SIG-M5 (cell line): Measurements from ENCODE around the gene AOC3.
"Not testable (repeated sequence)": the region's sequence is repeated elsewhere in the genome, so short reads cannot be mapped to it uniquely, and the experiment has no call there.

Experiments
- DNase-seq: peaks from one replicate; lab custom pipeline; 2025; lab: John Stamatoyannopoulos, UW

Gene AOC3

DNA sequence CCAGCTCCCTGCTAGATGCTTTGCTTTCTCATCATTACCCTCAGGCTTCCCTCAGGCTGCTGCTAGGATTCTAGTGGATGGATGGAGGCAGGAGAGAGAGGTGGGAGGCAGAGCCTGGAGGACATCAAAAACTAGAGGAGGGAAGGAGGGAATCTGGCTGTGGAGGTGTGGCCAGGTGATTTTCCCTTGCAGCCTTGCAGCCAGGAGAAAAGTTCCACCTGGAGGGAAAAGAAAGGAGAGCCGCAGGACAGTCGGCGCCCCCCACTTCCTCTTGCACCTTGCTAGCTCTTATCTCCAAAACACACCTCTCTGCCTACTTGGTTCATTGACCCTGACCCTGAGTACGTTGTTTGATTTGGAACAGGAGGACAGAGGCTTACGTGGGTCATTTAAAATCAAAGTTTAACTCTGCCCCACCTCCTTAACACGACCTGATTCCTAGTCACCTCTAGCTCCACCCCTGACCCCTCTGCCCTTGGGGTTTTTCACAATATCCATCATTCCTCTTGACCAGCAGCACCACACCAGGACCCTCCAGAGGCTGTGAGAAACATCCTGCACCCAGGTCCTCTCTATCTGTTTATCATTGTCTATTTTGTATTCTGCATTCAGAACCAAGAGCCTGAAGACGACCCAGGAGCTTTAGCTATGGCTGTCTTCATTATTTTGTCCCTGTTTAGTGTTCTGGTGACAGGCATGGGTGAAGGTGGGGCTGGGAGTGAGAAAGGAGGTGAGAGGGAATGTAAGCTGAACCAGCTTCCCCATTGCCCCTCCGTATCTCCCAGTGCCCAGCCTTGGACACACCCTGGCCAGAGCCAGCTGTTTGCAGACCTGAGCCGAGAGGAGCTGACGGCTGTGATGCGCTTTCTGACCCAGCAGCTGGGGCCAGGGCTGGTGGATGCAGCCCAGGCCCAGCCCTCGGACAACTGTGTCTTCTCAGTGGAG, 15.9 kb downstream of the AOC3 start:
- no peak for DNase-seq

DNA sequence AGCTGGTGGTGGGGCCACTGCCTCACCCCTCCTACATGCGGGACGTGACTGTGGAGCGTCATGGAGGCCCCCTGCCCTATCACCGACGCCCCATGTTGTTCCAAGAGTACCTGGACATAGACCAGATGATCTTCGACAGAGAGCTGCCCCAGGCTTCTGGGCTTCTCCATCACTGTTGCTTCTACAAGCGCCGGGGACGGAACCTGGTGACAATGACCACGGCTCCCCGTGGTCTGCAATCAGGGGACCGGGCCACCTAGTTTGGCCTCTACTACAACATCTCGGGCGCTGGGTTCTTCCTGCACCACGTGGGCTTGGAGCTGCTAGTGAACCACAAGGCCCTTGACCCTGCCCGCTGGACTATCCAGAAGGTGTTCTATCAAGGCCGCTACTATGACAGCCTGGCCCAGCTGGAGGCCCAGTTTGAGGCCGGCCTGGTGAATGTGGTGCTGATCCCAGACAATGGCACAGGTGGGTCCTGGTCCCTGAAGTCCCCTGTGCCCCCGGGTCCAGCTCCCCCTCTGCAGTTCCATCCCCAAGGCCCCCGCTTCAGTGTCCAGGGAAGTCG, 16.8 kb downstream of the AOC3 start:
- DNase-seq: not testable (repeated sequence)

DNA sequence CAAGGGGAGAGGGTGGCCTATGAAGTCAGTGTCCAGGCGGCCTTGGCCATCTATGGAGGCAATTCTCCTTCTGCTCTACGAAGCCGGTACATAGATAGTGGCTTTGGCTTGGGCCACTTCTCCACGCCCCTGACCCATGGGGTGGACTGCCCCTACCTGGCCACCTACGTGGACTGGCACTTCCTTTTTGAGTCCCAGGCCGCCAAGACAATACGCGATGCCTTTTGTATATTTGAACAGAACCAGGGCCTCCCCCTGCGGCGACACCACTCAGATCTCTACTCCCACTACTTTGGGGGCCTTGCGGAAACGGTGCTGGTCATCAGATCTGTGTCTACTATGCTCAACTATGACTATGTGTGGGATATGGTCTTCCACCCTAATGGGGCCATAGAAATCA, 17.3 kb downstream of the AOC3 start:
- no peak for DNase-seq

DNA sequence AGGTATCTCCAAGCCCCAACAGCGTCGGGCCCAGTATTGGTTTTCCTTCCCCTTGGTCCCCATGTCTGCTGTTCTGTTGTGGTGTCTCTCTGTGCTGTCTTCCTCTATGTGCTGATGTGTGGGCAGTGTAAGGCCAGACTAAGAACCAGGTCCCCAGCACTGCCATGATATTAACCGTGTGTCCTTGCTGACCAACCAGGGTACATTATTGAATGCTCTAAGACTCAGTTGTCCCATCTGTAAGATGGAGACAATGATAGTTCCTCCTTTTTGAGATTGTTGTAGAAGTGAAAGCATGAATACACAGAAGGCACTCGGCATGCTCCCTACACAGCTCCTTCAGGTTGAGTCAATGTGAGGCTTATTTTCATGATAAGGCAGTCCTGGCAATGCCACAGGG, 20.6 kb downstream of the AOC3 start:
- no peak for DNase-seq

DNA sequence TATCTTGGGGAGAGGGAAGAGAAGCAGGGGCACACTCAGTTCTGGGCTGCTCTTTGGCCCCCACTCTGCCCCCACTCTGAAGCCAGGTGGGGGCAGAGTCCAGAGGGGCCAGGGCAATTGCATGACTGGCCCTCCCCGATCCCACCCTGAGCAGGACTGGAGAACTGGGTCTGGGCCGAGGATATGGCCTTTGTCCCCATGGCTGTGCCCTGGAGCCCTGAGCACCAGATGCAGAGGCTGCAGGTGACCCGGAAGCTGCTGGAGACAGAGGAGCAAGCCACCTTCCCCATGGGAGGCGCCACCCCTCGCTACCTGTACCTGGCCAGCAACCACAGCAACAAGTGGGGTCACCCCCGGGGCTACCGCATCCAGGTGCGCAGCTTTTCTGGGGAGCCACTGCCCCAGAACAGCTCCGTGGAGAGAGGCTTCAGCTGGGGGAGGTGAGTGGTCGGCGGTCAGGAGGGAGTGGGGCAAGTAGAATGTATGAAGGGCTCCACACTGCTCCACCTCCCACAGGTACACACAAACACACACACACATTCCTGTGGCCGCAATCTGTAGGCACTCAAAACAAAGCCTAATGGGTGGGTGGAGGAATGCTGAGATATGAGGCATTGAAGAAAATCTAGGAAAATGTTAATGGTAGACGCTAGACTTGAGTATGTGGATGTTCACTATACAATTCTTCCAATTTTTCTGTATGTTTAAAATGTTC, 21.4 kb downstream of the AOC3 start:
- no peak for DNase-seq

DNA sequence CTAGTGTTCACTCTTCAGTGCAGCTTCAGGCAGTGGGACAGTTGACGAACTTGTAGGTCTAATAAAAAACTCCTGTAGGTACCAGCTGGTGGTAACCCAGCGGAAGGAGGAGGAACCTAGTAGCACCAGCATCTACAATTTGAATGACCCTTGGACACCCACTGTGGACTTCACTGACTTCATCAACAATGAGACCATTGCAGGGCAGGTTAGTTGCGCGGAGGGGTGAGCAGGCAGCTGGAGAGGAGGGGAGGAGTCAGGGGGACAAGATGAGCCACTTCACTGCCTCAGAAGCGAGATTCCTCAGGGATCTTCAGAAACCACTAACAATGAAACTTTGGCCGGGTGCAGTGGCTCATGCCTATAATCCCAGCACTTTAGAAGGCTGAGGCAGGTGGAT, 22.3 kb downstream of the AOC3 start:
- DNase-seq: no peak

DNA sequence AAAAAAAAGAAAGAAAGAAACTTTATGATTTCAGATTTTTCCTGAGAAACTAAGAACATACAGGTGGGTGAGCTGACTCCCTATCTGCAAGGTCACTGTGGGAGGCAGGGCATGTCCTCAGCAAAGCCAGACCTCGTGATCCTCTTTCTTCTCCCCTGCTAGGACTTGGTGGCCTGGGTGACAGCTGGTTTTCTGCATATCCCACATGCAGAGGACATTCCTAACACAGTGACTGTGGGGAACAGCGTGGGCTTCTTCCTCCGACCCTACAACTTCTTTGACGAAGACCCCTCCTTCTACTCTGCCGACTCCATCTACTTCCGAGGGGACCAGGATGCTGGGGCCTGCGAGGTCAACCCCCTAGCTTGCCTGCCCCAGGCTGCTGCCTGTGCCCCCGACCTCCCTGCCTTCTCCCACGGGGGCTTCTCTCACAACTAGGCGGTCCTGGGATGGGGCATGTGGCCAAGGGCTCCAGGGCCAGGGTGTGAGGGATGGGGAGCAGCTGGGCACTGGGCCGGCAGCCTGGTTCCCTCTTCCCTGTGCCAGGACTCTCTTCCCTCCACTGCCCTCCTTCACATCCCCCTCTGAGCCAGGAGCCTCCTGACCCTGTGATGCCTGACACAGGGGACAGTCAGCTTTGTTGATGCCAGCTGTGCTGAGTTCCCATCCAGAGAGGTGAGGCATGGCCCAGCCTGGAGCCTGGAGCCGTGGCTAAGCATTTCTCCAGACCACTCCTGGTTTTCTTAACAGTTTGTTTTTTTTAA, 23.1 kb downstream of the AOC3 start:
- DNase-seq: not testable (repeated sequence)

DNA sequence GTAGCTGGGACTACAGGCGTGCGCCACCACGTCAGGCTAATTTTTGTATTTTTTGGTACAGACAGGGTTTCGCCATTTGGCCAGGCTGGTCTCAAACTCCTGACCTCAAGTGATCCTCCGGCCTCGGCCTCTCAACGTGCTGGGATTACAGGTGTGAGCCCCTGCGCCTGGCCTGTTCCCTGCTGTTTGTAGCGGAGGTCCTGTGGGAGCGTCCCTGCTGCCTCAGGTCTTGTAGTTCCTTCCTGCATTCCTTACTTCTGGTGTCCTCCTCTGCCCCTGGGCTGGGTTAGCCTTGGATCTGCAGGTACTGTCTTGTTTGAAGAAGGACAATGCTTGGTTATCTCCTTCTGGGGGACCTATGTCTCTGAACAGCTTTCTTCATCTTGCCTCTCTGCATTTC, 26.0 kb downstream of the AOC3 start:
- no peak for DNase-seq

DNA sequence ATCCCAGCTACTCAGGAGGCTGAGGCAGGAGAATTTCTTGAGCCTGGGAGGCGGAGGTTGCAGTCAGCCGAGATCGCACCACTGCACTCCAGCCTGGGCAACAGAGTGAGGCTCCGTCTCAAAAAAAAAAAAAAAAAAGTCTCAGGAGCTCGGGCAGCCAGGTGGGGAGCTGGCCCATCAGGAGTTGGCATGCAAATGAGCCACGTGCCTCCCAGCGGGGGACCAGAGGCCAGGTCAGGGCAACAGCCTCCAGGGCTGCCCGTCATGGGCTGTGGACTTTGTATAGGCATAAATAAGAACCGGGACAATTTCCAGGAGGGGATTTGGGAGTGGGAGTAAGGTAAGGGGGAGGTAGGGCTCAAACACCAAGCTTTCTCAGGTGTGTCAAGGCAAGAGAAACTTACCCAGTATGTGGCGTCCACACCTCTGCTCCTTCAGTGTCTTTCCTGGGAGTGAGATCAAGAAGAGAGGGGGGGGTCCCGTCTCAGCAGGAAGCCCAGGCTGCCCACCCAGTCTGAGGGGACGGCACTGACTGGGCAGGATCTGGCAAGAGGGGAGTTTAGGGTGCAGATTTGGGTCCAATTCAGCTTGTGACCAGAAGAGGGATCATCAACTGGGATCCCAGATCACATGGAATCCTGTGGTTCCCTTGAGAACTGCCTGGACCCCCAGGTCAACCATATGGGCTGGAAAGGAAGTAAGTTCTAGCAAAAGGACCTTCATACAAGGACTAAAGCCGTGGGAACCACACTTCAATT, 27.3 kb downstream of the AOC3 start:
- no peak for DNase-seq

DNA sequence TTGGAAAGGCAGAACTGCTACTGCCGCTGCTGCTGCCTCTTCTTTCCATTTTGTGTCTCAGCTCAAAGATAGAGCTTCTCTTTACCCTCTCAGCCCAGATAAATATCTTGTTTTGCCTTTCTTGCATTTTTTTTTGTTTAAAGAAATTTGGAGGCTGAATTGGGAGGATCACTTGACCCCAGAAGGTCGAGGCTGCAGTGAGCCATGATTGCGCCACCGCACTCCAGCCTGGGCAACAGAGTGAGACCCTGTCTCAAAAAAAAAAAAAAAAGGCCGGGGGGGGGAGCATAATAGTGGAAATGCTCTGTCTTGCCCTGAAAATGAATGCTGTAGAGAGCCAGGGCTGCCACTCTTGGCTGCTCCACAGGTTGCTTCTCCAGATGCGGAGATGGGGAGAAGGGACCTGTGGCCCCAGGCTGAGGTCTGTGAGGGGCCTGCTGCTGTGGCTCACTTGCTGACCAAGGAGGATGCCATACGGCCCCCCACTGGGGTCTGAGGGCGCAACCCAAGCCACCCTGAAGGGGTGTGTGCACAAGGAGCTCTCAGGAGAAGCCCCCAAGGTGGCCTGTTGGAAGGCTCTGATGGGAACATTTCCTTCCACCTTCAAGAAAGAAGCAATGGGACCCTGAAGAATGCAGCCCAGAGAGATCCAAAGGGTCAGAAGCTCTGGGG, 28.1 kb downstream of the AOC3 start:
- no peak for DNase-seq

DNA sequence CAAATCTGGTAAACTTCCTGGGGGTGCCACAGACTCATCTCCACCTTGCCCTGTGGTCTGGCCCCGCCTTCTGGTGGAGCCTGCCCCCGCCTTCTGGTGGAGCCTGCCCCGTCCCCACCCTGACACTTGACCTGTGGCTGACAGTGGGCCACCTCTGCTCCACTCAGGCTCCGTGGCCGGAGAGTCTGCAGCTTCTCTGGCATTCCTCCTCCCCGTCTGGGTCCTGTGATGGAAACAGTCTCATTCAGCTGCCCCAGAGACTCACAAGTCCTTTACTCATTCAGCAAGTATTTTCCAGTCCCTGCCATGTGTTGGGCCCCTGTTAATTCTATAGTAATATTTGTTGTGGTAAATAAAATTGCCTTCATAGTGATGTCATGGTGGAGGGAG, 28.6 kb downstream of the AOC3 start:
- no peak for DNase-seq

DNA sequence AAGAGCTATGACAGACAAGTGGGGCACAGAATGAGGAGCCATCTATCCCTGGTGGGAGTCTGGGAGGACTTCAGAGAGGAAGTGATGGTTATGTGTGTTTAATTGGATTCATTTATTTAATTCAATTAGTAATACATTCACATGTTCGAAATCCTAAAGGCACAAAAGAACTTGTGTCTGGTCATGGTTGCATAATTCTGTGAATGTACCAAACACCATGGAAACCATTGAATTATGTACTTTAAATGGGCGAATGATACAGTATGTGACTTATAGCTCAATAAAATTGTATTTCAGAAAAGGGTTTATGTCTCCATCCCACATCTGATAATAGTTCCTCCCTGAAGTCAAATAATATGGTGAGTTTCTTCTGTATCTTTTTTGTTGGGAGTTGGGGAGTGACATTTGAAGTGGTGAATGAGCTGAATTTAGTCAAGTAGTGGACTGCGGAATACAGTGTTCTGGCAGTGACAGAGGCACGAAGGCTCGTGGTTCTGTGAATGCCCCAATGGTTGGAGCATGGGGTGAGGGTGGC, 29.8 kb downstream of the AOC3 start:
- DNase-seq: no peak

DNA sequence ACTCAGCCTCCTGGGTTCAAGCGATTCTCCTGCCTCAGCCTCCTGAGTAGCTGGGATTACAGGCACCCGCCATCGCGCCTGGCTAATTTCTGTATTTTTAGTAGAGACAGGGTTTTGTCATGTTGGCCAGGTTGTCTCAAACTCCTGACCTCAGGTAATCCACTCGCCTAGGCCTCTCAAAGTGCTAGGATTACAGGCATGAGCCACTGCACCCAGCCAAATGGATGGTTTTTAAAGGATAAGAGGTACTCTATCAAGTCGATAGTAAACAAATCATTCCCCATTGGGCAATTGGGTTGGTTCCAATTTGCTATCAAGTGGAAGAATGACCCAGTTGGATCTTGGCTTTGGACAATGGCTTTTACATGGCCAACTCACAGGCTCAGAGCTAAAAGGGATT, 30.7 kb downstream of the AOC3 start:
- not testable (repeated sequence) for DNase-seq

DNA sequence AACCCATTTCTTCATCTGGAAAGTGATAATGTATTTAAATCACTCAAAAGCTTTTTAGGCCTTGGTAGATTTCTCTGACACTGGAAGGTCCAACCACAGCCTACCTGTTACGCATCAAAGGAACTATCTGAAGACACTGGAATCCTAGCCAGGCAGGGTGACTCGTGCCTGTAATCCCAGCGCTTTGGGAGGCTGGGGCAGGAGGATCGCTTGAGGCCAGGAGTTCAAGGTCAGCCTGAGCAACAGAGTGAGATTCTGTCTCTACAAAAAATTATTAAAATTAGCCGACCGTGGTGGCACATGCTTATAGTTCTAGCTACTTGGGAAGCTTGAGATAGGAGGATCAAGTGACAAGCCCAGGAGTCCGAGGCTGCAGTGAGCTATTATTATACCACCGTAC, 31.2 kb downstream of the AOC3 start:
- DNase-seq: no peak

DNA sequence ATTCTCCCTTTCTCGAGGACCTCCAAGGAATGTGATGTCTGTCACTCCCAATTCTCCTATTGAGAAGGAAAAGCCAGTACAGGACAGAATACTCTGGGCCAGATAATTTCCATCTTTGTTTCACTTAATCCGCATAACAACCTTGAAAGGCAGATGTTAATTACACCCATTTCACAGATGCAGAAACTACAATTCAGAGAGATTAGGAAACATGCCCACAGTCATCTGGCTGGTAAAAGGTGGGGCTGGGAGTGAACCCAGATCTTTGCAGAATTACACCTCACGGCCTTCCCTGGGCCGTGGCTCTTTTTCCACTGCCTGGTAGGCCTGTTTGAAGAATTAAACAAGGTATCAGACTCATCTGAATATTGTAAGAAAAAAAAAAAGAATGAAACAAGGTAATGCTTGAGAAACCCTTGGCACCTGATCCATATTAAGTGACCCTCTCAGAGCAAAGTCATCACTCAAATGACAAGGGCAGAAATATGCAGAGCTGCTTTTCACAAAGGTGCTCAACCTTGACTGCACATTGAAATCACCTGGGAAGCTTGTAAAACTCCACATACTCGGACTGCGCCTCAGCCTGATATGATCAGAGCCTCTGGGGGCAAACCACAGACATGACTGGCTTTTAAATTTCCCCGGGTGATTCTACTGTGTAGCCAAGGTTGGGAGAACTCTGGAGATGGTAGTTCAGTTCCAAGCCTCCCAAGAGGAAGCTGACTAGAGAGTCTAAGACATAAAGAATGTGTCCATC, 33.0 kb downstream of the AOC3 start:
- no peak for DNase-seq

DNA sequence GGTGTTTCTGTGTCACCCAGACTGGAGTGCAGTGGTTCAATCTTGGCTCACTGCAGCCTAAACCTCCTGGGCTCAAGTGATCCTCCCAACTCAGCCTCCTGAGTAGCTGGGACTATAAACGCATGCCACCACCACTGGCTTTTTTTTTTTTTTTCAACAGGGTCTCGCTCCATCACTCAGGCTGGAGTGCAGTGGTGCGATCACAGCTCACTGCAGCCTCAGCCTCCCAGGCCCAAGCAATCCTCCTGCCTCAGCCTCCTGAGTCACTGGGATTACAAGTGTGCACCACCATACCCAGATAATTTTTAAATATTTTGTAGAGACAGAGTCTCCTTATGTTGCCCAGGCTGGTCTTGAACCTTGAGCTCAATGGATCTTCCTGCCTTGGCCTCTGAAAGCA, 34.8 kb downstream of the AOC3 start:
- DNase-seq: not testable (repeated sequence)

DNA sequence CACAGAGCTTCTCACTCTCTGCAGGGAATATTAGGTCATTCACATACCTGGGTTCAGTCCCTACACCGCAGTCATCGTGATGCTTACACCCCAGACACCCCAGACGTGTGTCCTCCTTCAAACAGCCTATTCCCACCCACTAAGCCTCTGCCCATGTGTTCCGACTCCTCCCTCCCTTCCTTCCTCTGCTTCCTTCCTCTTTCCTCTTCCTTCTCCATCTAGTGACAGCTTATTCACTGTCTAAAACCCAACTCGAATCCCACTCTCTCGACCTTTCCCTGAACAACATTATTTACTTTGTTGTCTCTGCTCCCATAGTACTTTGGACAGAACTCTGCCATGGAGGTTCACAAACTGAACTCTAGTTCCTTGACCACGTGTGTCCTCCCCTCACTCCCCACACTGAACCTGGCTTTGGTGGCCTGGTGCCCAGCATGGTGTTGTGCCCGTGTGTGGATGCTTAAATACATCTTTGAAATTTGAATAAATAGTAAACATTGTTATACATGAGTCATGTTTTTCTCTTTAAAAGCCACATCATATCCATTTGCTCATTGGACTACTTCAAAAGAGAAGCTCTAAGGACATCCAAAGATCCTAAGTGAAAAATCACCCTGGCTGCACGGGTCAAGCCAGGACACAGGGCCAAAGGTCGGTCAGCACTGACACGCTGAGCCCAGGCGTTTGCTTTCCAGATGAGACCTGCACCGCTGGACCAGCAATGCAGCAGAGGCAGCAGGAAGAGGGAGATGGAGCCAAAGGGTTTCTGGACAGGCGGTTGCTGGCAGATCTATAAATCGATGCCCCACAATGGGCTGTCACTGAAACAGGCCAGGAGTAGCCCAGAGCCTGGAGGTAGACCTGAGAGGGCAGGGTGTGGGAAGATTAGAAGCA, 35.5 kb downstream of the AOC3 start:
- DNase-seq: no peak

DNA sequence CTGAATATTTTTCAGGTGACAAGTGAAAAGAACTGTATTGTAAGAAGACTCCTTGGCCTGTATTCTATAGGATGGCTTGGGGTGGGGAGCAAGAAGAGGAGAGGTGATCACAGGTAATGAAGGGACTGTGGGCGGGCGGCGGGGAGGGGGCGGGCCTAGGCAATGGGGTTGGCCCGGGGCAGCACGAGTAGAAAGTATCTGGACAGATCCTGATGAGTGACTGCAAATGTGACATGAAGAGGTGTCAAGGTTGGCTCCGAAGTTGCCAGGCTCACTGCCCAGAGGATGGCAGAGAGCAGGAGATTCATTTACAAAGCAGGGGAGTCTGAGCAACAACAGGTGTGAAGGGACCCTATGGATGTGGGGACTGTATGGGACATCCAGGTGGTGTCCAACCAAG, 38.8 kb downstream of the AOC3 start:
- no peak for DNase-seq
